Upper lobe of left lung (tissue), 6 donors: ENCODE results near the gene CNGA3. TPM values are rescaled to one million over a fixed set of nuclear protein-coding genes. Genes with fewer than 3 reads are reported as not detected.
A peak's percentile ranks its signal among the peaks of the same experiment; 100 is the strongest.

ENCODE experiments used
- ATAC-seq, 2 donors: fragments of 200-7000 bp; cut with Tn5 transposase; one replicate each; pipeline ENCODE4 v1.9.1; 2022; ENCODE audit warnings: mild to moderate bottlenecking in 2 of 2, moderate library complexity in 2 of 2; ENCODE audit not compliant: low FRiP score in 2 of 2
- DNase-seq, 2 donors: peaks; one replicate each; pipeline ENCODE4 v3.0.0-alpha.2; 2019 to 2020
- H3K27ac ChIP-seq, 4 donors: fragments of 200-600 bp; sonication (generic); one replicate each; pipeline ENCODE4 v1.5.1; 2016 to 2019
- H3K27me3 ChIP-seq, 4 donors: fragments of 200-600 bp; sonication (generic); one replicate each; pipeline ENCODE4 v1.5.1; 2017 to 2019
- H3K36me3 ChIP-seq, 4 donors: fragments of 200-600 bp; sonication (generic); one replicate each; pipeline ENCODE4 v1.5.1; 2016 to 2019
- H3K4me1 ChIP-seq, 4 donors: fragments of 200-600 bp; sonication (generic); one replicate each; pipeline ENCODE4 v1.5.1; 2018 to 2019
- H3K4me3 ChIP-seq, 4 donors: fragments of 200-600 bp; sonication (generic); one replicate each; pipeline ENCODE4 v1.5.1; 2017 to 2019; ENCODE audit warnings: mild to moderate bottlenecking in 2 of 4, moderate library complexity in 1 of 4
- H3K9me3 ChIP-seq, 4 donors: fragments of 200-600 bp; sonication (generic); one replicate each; pipeline ENCODE4 v1.5.1; 2018 to 2019
- CTCF ChIP-seq, 6 experiments: fragments of 450-650 bp in 4 of 6; fragments of 200-600 bp in 2 of 6; sonication (generic) in 2 of 6; IDR thresholded peaks; one replicate each; pipeline ENCODE4 v1.5.1; 2016 to 2019; ENCODE audit warnings: antibody characterized with exemption in 6 of 6
- EP300 ChIP-seq, 4 donors: sonication (generic); formaldehyde crosslinking; IDR thresholded peaks; one replicate each; pipeline ENCODE4 v1.5.1; 2017; ENCODE audit warnings: antibody characterized with exemption in 4 of 4, control low read depth in 2 of 4
- POLR2A ChIP-seq, 4 donors: fragments of 450-650 bp; IDR thresholded peaks; one replicate each; pipeline ENCODE4 v1.5.1; 2016 to 2017; ENCODE audit warnings: antibody characterized with exemption in 4 of 4, mild to moderate bottlenecking in 2 of 4
- POLR2AphosphoS5 ChIP-seq, 2 donors: sonication (generic); formaldehyde crosslinking; IDR thresholded peaks; one replicate each; pipeline ENCODE4 v1.5.1; 2017; ENCODE audit warnings: antibody characterized with exemption in 2 of 2
- WGBS, 2 donors: methylation state at CpG; one replicate each; pipeline ENCODE4 v1.1.5; 2017 to 2018; 5-methylcytosine and 5-hydroxymethylcytosine counted together
- total RNA-seq, 6 donors: library from RNA; depleted of rRNA in 4 of 6; stranded (reverse); fragments of >200 nt in 4 of 6; gene quantifications; one replicate each; pipeline versions ENCODE4 v1.1.0 to v1.2.1, GENCODE V29; 2016 to 2021
- donor health status: DM: no; HTN: no; CAD: no; lungs with moderate emphysema.
- donor health status: DM: no; HTN: yes; CAD: no; lungs with severe emphysema.

The CNGA3 gene
- total RNA-seq, 6 donors from 2014 or later, result 0.22 to 1.0 (median 0.75) TPM; not detected in 2

GRCh38 chr2:98393354-98393753, 47.1 kb downstream of the CNGA3 start:
- ATAC-seq, result no peak
- H3K4me1 ChIP-seq, result no peaks in the 10 kb centered on the region
- no peak overlapping the region for H3K27ac ChIP-seq
- TF ChIP-seq EP300 (IDR thresholded peaks at IDR 0.05), result no peak
- no peak for TF ChIP-seq POLR2A (IDR thresholded peaks at IDR 0.05)
- TF ChIP-seq POLR2AphosphoS5 (IDR thresholded peaks at IDR 0.05), result no peak
- TF ChIP-seq CTCF (IDR thresholded peaks at IDR 0.05), result no peak
- no peaks in the 10 kb centered on the region for H3K36me3 ChIP-seq
- H3K4me3 ChIP-seq, result no peak overlapping the region
- 83 to 91% methylated on average over 5 of the region's 5 CpGs for WGBS, 2 donors
- H3K9me3 ChIP-seq, result no peaks in the 10 kb centered on the region
- no peaks in the 10 kb centered on the region for H3K27me3 ChIP-seq
- no peak for DNase-seq

GRCh38 chr2:98394595-98395153, 48.4 kb downstream of the CNGA3 start:
- Histone ChIP-seq H3K4me3 (no peak overlapping the region), H3K27me3 (no peaks in the 10 kb centered on the region), H3K36me3 (no peaks in the 10 kb centered on the region), H3K27ac (no peak overlapping the region), H3K4me1 (no peaks in the 10 kb centered on the region), H3K9me3 (no peaks in the 10 kb centered on the region)
- ATAC-seq (no peak), DNase-seq (no peak)
- TF ChIP-seq POLR2A (IDR thresholded peaks at IDR 0.05) (no peak), POLR2AphosphoS5 (IDR thresholded peaks at IDR 0.05) (no peak), CTCF (IDR thresholded peaks at IDR 0.05) (no peak), EP300 (IDR thresholded peaks at IDR 0.05) (no peak)
- 67 to 85% methylated on average over 3 of the region's 3 CpGs for WGBS, 2 donors

GRCh38 chr2:98395977-98396376, 49.7 kb downstream of the CNGA3 start:
- Histone ChIP-seq H3K9me3 (no peaks in the 10 kb centered on the region), H3K4me1 (no peaks in the 10 kb centered on the region), H3K27ac (no peak overlapping the region), H3K4me3 (no peak overlapping the region), H3K36me3 (no peaks in the 10 kb centered on the region), H3K27me3 (no peaks in the 10 kb centered on the region)
- no peak for ATAC-seq
- 92 to 97% methylated on average over 5 to 6 of the region's 6 CpGs for WGBS, 2 donors
- no peak for TF ChIP-seq EP300 (IDR thresholded peaks at IDR 0.05)
- TF ChIP-seq POLR2A (IDR thresholded peaks at IDR 0.05), result no peak
- TF ChIP-seq CTCF (IDR thresholded peaks at IDR 0.05), result no peak
- TF ChIP-seq POLR2AphosphoS5 (IDR thresholded peaks at IDR 0.05), result no peak
- no peak for DNase-seq

- no peak overlapping the region for H3K27ac ChIP-seq
- TF ChIP-seq POLR2A (IDR thresholded peaks at IDR 0.05) (no peak), CTCF (IDR thresholded peaks at IDR 0.05) (no peak), EP300 (IDR thresholded peaks at IDR 0.05) (no peak), POLR2AphosphoS5 (IDR thresholded peaks at IDR 0.05) (no peak)
- no peak overlapping the region for H3K4me3 ChIP-seq
- H3K36me3 ChIP-seq, result no peaks in the 10 kb centered on the region
- no peaks in the 10 kb centered on the region for H3K4me1 ChIP-seq
- ATAC-seq (peak in 1 of 2 donors; percentile 42), DNase-seq (no peak)
- no peaks in the 10 kb centered on the region for H3K9me3 ChIP-seq
- 88 to 96% methylated on average over 21 to 23 of the region's 23 CpGs for WGBS, 2 donors
- no peaks in the 10 kb centered on the region for H3K27me3 ChIP-seq
Measured at GRCh38 chr2:98396745-98397355, 50.6 kb downstream of the CNGA3 start.

- no peak overlapping the region for H3K4me3 ChIP-seq
- H3K27me3 ChIP-seq, result no peaks in the 10 kb centered on the region
- no peak overlapping the region for H3K27ac ChIP-seq
- no peaks in the 10 kb centered on the region for H3K9me3 ChIP-seq
- no peaks in the 10 kb centered on the region for H3K36me3 ChIP-seq
- TF ChIP-seq POLR2A (IDR thresholded peaks at IDR 0.05) (no peak), CTCF (IDR thresholded peaks at IDR 0.05) (no peak), EP300 (IDR thresholded peaks at IDR 0.05) (no peak), POLR2AphosphoS5 (IDR thresholded peaks at IDR 0.05) (no peak)
- H3K4me1 ChIP-seq, result no peaks in the 10 kb centered on the region
- 72 to 77% methylated on average over 4 of the region's 4 CpGs for WGBS, 2 donors
- ATAC-seq (no peak), DNase-seq (no peak)
Measured at GRCh38 chr2:98399140-98399539, 52.9 kb downstream of the CNGA3 start.
